AG10803 (cell line): Measurements from ENCODE around the gene C1orf50.

ENCODE experiments used
- DNase-seq: peaks from one replicate; pipeline ENCODE4 v3.0.0; 2010; ENCODE audit warnings: low read depth
- H3K4me3 ChIP-seq: 2 replicates; pipeline ENCODE4 v1.5.1; 2011; ENCODE audit warnings: mild to moderate bottlenecking, low read length, control low read depth
- TF ChIP-seq, protein P1 (sequence below): conservative IDR thresholded peaks from 2 replicates; pipeline ENCODE4 v1.5.1; 2011; ENCODE audit warnings: mild to moderate bottlenecking, low read length, control low read depth, inconsistent platforms

The C1orf50 gene

DNA sequence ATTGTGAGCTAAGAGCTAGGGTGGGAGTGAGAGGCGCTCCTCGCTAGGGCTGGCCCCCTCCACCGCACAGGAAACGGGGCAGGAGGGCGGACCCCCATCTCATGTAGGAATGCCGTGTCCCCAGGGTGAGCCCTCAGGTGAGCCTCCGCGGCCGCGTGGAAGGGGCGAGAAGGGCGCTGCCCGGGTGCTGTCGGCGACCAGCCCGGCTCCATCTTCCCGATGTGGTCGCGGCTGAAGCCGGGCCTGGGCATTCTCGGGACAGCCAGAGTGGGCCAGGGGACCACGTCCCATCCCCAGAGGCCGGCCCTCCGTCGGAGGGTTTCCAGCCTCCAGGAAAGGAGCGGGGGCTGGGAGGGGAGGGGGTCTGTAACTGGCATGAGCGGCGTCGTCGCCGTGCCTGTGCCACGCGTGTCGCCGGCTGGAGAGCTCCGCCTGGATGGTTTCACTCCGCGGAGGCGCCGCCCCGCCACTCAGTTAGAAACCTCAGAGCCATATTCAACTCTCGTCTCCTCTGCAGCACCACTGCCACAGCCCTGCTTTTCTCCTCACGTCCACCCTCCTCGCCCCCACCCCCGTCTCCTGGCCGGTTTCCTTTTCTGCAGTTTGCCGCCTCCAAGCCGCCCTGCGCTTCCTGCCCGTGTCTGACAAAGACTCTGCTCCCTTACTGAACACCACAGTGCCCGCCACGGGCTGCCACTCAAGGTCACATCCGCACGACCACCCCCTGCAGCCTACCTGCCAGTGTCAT is 18.1 kb downstream of the C1orf50 start, which contains the start of gene TMEM269:
Gene TMEM269, plus strand, starts transcription at position 46 of the 748 bp plus-strand sequence. CDS start 4,903 bp downstream, outside the sequence.
- TF ChIP-seq, protein P1, sequence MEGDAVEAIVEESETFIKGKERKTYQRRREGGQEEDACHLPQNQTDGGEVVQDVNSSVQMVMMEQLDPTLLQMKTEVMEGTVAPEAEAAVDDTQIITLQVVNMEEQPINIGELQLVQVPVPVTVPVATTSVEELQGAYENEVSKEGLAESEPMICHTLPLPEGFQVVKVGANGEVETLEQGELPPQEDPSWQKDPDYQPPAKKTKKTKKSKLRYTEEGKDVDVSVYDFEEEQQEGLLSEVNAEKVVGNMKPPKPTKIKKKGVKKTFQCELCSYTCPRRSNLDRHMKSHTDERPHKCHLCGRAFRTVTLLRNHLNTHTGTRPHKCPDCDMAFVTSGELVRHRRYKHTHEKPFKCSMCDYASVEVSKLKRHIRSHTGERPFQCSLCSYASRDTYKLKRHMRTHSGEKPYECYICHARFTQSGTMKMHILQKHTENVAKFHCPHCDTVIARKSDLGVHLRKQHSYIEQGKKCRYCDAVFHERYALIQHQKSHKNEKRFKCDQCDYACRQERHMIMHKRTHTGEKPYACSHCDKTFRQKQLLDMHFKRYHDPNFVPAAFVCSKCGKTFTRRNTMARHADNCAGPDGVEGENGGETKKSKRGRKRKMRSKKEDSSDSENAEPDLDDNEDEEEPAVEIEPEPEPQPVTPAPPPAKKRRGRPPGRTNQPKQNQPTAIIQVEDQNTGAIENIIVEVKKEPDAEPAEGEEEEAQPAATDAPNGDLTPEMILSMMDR: no peak
- H3K4me3 ChIP-seq: peak within 1 kb of the TSS; percentile 51
- no peak for DNase-seq

GRCh38 chr1:42786097-42786496 is 19.0 kb downstream of the C1orf50 start:
- no peak overlapping the region for H3K4me3 ChIP-seq
- TF ChIP-seq, protein P1: no peak
- no peak for DNase-seq

GRCh38 chr1:42788021-42788420 is 21.0 kb downstream of the C1orf50 start:
- no peak overlapping the region for H3K4me3 ChIP-seq
- DNase-seq: no peak
- TF ChIP-seq, protein P1: no peak

DNA sequence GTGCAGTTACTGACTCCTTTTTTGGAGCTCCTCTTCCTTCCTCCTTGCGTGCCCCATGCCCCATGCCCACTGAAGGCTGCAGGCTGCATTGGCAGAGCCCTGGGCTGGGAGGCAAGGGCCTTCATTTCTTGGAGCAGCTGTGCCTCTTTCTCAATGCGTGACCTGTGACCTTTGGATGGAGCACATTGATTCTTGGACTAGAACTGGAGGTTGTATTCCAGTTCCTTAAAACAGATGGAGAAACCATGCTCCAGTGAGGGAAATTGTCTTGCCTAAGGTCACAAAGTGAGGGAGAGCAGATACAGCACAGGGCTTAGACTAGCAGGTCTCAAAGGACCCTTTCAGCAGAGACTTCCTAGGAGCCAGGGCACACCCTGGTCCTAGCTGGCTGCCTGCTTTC is 26.8 kb downstream of the C1orf50 start:
- H3K4me3 ChIP-seq: no peak overlapping the region
- no peak for DNase-seq
- TF ChIP-seq, protein P1: no peak

DNA sequence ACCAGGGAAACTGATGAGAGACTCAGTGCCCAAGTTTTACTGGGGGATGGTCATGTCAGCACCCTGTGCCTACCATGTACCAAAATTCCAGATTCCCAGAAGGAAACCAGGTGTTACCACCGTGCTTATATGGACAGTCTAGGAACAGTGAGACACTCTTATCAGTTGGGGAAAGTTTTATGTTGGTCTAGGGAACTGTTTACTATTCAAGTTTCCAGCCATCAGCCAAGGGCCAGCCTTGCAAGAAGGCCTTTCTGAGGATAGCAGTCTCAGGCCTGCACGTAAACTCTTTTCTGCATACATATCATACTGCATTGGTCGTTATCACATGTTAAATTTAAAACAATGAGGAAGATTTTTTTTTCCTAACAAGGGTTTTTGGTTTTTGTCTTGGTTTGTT is 30.4 kb downstream of the C1orf50 start:
- TF ChIP-seq, protein P1: no peak
- H3K4me3 ChIP-seq: no peak overlapping the region
- DNase-seq: no peak

GRCh38 chr1:42797979-42798378 is 30.9 kb downstream of the C1orf50 start:
- TF ChIP-seq, protein P1: no peak
- no peak overlapping the region for H3K4me3 ChIP-seq
- DNase-seq: peak; percentile 23

DNA sequence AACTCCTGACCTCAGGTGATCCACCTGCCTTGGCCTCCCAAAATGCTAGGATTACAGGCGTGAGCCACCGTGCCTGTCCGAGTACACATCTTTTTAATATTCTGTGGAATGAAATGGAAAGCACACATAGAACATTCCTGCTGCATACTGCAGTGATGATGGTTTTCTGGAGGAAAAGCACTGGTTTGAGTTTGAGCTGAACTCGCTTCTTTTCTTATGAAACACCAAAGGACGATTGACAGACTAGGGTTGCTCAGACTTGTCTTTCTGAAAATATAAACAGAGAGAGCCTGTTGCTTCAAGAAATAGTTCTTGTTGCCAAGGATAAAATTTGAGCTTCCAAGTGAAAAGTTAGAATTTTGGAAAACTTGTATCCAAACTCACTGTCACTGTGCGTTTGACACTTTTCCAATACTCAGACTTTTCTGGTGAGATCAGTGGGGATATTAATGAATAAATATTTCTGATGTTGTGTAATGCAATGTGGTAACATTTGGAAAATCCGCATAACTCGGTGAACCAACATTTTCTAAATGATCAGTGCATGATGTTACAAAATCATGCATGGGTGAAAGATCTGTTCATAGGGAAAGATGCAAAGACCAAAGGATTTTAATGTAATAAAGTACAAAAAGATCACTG is 34.9 kb downstream of the C1orf50 start:
- TF ChIP-seq, protein P1: no peak
- peak overlapping the region; percentile 19 for H3K4me3 ChIP-seq
- DNase-seq: peak; percentile 86
